Liver (tissue), 9 donors: Measurements from ENCODE around the gene EXPH5. TPM values are rescaled to one million over a fixed set of nuclear protein-coding genes. Genes with fewer than 3 reads are reported as not detected.

ENCODE experiments used
- DNase-seq: peaks from one replicate; pipeline ENCODE4 v3.0.0-alpha.2; 2017; ENCODE audit warnings: low spot score
- H3K27ac ChIP-seq, 2 donors: one replicate each; pipeline ENCODE4 v1.7.0; 2013; ENCODE audit warnings: inconsistent platforms in 2 of 2, low read length in 2 of 2, control low read depth in 1 of 2, low read depth in 1 of 2, mild to moderate bottlenecking in 1 of 2
- H3K27me3 ChIP-seq, 4 donors: one replicate each; pipeline versions ENCODE4 v1.6.1 to v1.7.0; 2013; ENCODE audit warnings: low read length in 3 of 4, inconsistent platforms in 1 of 4, mild to moderate bottlenecking in 1 of 4, moderate library complexity in 1 of 4; ENCODE audit not compliant: control insufficient read depth in 4 of 4, insufficient read depth in 4 of 4
- H3K36me3 ChIP-seq, 4 donors: one replicate each; pipeline versions ENCODE4 v1.6.1 to v1.7.0; 2013; ENCODE audit warnings: low read length in 3 of 4, mild to moderate bottlenecking in 3 of 4, low read depth in 1 of 4, moderate library complexity in 1 of 4; ENCODE audit not compliant: control insufficient read depth in 4 of 4, insufficient read depth in 3 of 4
- H3K4me1 ChIP-seq, 4 donors: one replicate each; pipeline versions ENCODE4 v1.6.1 to v1.7.0; 2013; ENCODE audit warnings: low read length in 3 of 4, mild to moderate bottlenecking in 3 of 4, moderate library complexity in 1 of 4; ENCODE audit not compliant: control insufficient read depth in 4 of 4, insufficient read depth in 4 of 4
- H3K4me3 ChIP-seq, 3 donors: one replicate each; pipeline versions ENCODE4 v1.6.1 to v1.7.0; 2013; ENCODE audit warnings: low read length in 3 of 3, control low read depth in 1 of 3, low read depth in 1 of 3, mild to moderate bottlenecking in 1 of 3
- H3K9ac ChIP-seq, 2 donors: one replicate each; pipeline ENCODE4 v1.7.0; 2013; ENCODE audit warnings: low read length in 2 of 2, mild to moderate bottlenecking in 2 of 2, moderate library complexity in 2 of 2, control low read depth in 1 of 2, low read depth in 1 of 2
- H3K9me3 ChIP-seq, 4 donors: one replicate each; pipeline versions ENCODE4 v1.6.1 to v1.7.0; 2013; ENCODE audit warnings: low read length in 3 of 4; ENCODE audit not compliant: control insufficient read depth in 4 of 4
- EGR1 ChIP-seq, 2 donors: IDR thresholded peaks; 2 replicates each; pipeline ENCODE4 v1.6.1; 2016 to 2018; ENCODE audit warnings: antibody characterized with exemption in 2 of 2, low read depth in 2 of 2
- FOXA1 ChIP-seq: IDR thresholded peaks from 2 replicates; pipeline ENCODE4 v1.6.1; 2016; ENCODE audit warnings: antibody characterized with exemption
- FOXA2 ChIP-seq: IDR thresholded peaks from 2 replicates; pipeline ENCODE4 v1.6.1; 2016; ENCODE audit warnings: antibody characterized with exemption
- GABPA ChIP-seq, 2 donors: IDR thresholded peaks in 1 of 2; conservative IDR thresholded peaks in 1 of 2; 2 replicates each; pipeline ENCODE4 v1.6.1; 2016; ENCODE audit warnings: antibody characterized with exemption in 2 of 2, mild to moderate bottlenecking in 1 of 2, moderate library complexity in 1 of 2
- HNF4A ChIP-seq, 2 donors: conservative IDR thresholded peaks; 2 replicates each; pipeline ENCODE4 v1.6.1; 2016; ENCODE audit warnings: antibody characterized with exemption in 2 of 2, mild to moderate bottlenecking in 2 of 2
- HNF4G ChIP-seq: IDR thresholded peaks from 2 replicates; pipeline ENCODE4 v1.6.1; 2016; ENCODE audit warnings: antibody characterized with exemption
- JUND ChIP-seq, 2 donors: IDR thresholded peaks; 2 replicates each; pipeline ENCODE4 v1.6.1; 2016; ENCODE audit warnings: antibody characterized with exemption in 2 of 2
- NR2F2 ChIP-seq: IDR thresholded peaks from 2 replicates; pipeline ENCODE4 v1.6.1; 2016; ENCODE audit warnings: antibody characterized with exemption
- RAD21 ChIP-seq, 2 donors: IDR thresholded peaks; 2 replicates each; pipeline ENCODE4 v1.6.1; 2016; ENCODE audit warnings: antibody characterized with exemption in 2 of 2, mild to moderate bottlenecking in 2 of 2
- RXRA ChIP-seq, 2 donors: IDR thresholded peaks; 2 replicates each; pipeline ENCODE4 v1.6.1; 2017 to 2018; ENCODE audit warnings: antibody characterized with exemption in 2 of 2, mild to moderate bottlenecking in 1 of 2
- SP1 ChIP-seq: IDR thresholded peaks from 2 replicates; pipeline ENCODE4 v1.6.1; 2018; ENCODE audit warnings: antibody characterized with exemption, mild to moderate bottlenecking
- TAF1 ChIP-seq: conservative IDR thresholded peaks from 2 replicates; pipeline ENCODE4 v1.6.1; 2016; ENCODE audit warnings: antibody characterized with exemption, mild to moderate bottlenecking
- YY1 ChIP-seq: IDR thresholded peaks from 2 replicates; pipeline ENCODE4 v1.6.1; 2016; ENCODE audit warnings: antibody characterized with exemption, mild to moderate bottlenecking
- polyA plus RNA-seq, 2 donors: library from polyadenylated mRNA; stranded (reverse) in 1 of 2; unstranded in 1 of 2; fragments of 200-250 nt in 1 of 2; fragments of >200 nt in 1 of 2; fragmentation: Nextera tagmentation in 1 of 2; extraction: Ambion mirVana in 1 of 2; gene quantifications; one replicate each; pipeline versions ENCODE4 v1.2.1 to v1.2.3, GENCODE V29; 2013 to 2015
- total RNA-seq, 2 donors: library from RNA; depleted of rRNA; stranded (reverse); fragments of >200 nt; gene quantifications; one replicate each; pipeline ENCODE4 v1.2.3, GENCODE V29; 2014
- TF ChIP-seq, protein P1 (sequence below): IDR thresholded peaks from 2 replicates; pipeline ENCODE4 v1.6.1; 2016; ENCODE audit warnings: antibody characterized with exemption
- TF ChIP-seq, protein P2 (sequence below): IDR thresholded peaks from 2 replicates; pipeline ENCODE4 v1.6.1; 2016; ENCODE audit warnings: antibody characterized with exemption
- TF ChIP-seq, protein P3 (sequence below): IDR thresholded peaks from 2 replicates; pipeline ENCODE4 v1.6.1; 2016; ENCODE audit warnings: antibody characterized with exemption
- TF ChIP-seq, protein P4 (sequence below): IDR thresholded peaks from 2 replicates; pipeline ENCODE4 v1.6.1; 2016; ENCODE audit warnings: antibody characterized with exemption, mild to moderate bottlenecking
- TF ChIP-seq, protein P5 (sequence below): fragments of 150-350 bp; IDR thresholded peaks from 2 replicates; pipeline ENCODE4 v1.5.1; 2017; ENCODE audit warnings: improper control_type of control experiment, low read depth, low read length; ENCODE audit not compliant: missing input control
- donor health status: healthy.
- donor health status: healthy.
- donor health status: healthy.
- donor health status: healthy.
- donor health status: healthy.

EXPH5 gene
- total and polyA plus RNA-seq, 4 donors = 0.47 to 6.1 (median 1.5) TPM

DNA sequence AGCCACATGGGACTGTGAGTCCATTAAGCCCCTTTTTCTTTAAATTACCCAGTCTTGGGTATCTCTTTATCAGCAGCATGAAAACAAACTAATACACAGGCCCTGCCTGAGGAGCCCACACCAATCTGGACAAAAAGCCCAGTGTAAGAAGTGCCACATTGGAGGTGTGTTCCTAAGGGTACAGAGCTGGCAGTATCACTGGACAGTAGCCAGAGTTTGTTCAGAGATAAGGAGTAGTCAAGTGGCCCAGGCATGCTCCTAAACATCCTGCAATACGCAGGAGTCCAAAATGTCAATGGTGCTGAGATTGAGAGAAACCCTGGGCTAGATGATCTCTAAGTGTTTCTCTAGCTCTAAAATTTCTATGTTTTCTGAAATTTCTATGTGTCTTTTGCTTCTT, 68.4 kb downstream of the EXPH5 start (continued):
- TF ChIP-seq, protein P1, sequence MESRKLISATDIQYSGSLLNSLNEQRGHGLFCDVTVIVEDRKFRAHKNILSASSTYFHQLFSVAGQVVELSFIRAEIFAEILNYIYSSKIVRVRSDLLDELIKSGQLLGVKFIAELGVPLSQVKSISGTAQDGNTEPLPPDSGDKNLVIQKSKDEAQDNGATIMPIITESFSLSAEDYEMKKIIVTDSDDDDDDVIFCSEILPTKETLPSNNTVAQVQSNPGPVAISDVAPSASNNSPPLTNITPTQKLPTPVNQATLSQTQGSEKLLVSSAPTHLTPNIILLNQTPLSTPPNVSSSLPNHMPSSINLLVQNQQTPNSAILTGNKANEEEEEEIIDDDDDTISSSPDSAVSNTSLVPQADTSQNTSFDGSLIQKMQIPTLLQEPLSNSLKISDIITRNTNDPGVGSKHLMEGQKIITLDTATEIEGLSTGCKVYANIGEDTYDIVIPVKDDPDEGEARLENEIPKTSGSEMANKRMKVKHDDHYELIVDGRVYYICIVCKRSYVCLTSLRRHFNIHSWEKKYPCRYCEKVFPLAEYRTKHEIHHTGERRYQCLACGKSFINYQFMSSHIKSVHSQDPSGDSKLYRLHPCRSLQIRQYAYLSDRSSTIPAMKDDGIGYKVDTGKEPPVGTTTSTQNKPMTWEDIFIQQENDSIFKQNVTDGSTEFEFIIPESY = no peak
- TF ChIP-seq RAD21 (IDR thresholded peaks at IDR 0.05) (no peak), GABPA (IDR thresholded peaks at IDR 0.05 in 1 of 2, conservative IDR thresholded peaks at IDR 0.05 in 1 of 2) (no peak), EGR1 (IDR thresholded peaks at IDR 0.05; ENCODE audit: low read depth in 2 of 2) (no peak), JUND (IDR thresholded peaks at IDR 0.05) (no peak), HNF4G (no peak), HNF4A (conservative IDR thresholded peaks at IDR 0.05) (no peak), FOXA1 (no peak), NR2F2 (no peak), TAF1 (no peak)
- TF ChIP-seq, protein P2, sequence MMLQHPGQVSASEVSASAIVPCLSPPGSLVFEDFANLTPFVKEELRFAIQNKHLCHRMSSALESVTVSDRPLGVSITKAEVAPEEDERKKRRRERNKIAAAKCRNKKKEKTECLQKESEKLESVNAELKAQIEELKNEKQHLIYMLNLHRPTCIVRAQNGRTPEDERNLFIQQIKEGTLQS = no peak
- TF ChIP-seq, protein P3, sequence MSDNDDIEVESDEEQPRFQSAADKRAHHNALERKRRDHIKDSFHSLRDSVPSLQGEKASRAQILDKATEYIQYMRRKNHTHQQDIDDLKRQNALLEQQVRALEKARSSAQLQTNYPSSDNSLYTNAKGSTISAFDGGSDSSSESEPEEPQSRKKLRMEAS = no peak

DNA sequence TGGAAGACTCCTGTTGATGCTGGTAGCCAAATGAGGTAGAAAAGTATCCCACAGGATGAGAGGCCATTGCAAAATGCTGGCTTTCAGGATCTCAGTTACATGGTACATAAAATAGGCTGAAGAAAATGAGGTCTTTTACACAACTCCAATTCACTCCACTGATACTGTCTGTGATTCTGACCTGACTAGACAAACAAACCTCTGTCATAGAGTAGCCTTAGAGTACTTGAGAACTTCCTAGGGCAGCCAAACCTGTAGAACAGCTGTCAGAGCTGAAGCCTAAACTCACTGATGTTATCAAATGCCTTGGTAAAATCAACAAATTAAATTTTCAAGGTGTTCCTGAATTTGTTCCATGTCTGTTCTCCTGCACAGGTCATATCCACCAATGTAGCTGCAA, 69.1 kb downstream of the EXPH5 start:
- Histone ChIP-seq H3K9ac (no peak overlapping the region), H3K27me3 (no peaks in the 10 kb centered on the region), H3K9me3 (no peaks in the 10 kb centered on the region), H3K36me3 (peaks cover 0 to 5% (median under 1%) of the 10 kb centered on the region in 4 donors), H3K4me3 (no peak overlapping the region), H3K27ac (no peak overlapping the region), H3K4me1 (no peaks in the 10 kb centered on the region)
- TF ChIP-seq SP1 (no peak), TAF1 (no peak), RXRA (IDR thresholded peaks at IDR 0.05) (no peak), JUND (IDR thresholded peaks at IDR 0.05) (no peak), HNF4A (conservative IDR thresholded peaks at IDR 0.05) (no peak), FOXA2 (no peak), NR2F2 (no peak), YY1 (no peak), RAD21 (IDR thresholded peaks at IDR 0.05) (no peak), FOXA1 (no peak)
- TF ChIP-seq, protein P4, sequence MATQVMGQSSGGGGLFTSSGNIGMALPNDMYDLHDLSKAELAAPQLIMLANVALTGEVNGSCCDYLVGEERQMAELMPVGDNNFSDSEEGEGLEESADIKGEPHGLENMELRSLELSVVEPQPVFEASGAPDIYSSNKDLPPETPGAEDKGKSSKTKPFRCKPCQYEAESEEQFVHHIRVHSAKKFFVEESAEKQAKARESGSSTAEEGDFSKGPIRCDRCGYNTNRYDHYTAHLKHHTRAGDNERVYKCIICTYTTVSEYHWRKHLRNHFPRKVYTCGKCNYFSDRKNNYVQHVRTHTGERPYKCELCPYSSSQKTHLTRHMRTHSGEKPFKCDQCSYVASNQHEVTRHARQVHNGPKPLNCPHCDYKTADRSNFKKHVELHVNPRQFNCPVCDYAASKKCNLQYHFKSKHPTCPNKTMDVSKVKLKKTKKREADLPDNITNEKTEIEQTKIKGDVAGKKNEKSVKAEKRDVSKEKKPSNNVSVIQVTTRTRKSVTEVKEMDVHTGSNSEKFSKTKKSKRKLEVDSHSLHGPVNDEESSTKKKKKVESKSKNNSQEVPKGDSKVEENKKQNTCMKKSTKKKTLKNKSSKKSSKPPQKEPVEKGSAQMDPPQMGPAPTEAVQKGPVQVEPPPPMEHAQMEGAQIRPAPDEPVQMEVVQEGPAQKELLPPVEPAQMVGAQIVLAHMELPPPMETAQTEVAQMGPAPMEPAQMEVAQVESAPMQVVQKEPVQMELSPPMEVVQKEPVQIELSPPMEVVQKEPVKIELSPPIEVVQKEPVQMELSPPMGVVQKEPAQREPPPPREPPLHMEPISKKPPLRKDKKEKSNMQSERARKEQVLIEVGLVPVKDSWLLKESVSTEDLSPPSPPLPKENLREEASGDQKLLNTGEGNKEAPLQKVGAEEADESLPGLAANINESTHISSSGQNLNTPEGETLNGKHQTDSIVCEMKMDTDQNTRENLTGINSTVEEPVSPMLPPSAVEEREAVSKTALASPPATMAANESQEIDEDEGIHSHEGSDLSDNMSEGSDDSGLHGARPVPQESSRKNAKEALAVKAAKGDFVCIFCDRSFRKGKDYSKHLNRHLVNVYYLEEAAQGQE = no peak
- TF ChIP-seq, protein P2 = no peak
- TF ChIP-seq, protein P5, sequence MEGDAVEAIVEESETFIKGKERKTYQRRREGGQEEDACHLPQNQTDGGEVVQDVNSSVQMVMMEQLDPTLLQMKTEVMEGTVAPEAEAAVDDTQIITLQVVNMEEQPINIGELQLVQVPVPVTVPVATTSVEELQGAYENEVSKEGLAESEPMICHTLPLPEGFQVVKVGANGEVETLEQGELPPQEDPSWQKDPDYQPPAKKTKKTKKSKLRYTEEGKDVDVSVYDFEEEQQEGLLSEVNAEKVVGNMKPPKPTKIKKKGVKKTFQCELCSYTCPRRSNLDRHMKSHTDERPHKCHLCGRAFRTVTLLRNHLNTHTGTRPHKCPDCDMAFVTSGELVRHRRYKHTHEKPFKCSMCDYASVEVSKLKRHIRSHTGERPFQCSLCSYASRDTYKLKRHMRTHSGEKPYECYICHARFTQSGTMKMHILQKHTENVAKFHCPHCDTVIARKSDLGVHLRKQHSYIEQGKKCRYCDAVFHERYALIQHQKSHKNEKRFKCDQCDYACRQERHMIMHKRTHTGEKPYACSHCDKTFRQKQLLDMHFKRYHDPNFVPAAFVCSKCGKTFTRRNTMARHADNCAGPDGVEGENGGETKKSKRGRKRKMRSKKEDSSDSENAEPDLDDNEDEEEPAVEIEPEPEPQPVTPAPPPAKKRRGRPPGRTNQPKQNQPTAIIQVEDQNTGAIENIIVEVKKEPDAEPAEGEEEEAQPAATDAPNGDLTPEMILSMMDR = no peak
- TF ChIP-seq, protein P3 = no peak
- no peak for DNase-seq
